Measurements from ENCODE around the gene ARAP3.
A peak's percentile ranks its signal among the peaks of the same experiment; 100 is the strongest.
"Not testable (repeated sequence)": the region's sequence is repeated elsewhere in the genome, so short reads cannot be mapped to it uniquely, and the experiment has no call there.

ARAP3 gene

GRCh38 chr5:141681695-141682641 lies at the start of gene ARAP3:
Gene ARAP3, minus strand, starts transcription at chr5:141682230. Its CDS starts 1,744 bp downstream, at chr5:141680486.
- peak in 1 of 2 donors; percentile 16 for DNase-seq

GRCh38 chr5:141729387-141730006 lies 47.5 kb upstream of the ARAP3 start:
- peak; percentile 20 to 27 for DNase-seq

- DNase-seq, result no peak
Observed at GRCh38 chr5:141725891-141726290, 43.9 kb upstream of the ARAP3 start.

- DNase-seq, result not testable (repeated sequence)
Observed at GRCh38 chr5:141725174-141725573, 43.1 kb upstream of the ARAP3 start.

- DNase-seq, result no peak
Observed at GRCh38 chr5:141722266-141722665, 40.2 kb upstream of the ARAP3 start.

GRCh38 chr5:141717043-141717442 lies 35.0 kb upstream of the ARAP3 start:
- no peak for DNase-seq

GRCh38 chr5:141716468-141716867 lies 34.4 kb upstream of the ARAP3 start:
- DNase-seq, result no peak

GRCh38 chr5:141716009-141716408 lies 34.0 kb upstream of the ARAP3 start:
- DNase-seq, result no peak

GRCh38 chr5:141715346-141715905 lies 33.4 kb upstream of the ARAP3 start:
- no peak for DNase-seq

GRCh38 chr5:141714542-141715310 lies 32.7 kb upstream of the ARAP3 start:
- DNase-seq, result no peak

- no peak for DNase-seq
Observed at GRCh38 chr5:141713616-141714309, 31.7 kb upstream of the ARAP3 start.

GRCh38 chr5:141711687-141712086 lies 29.7 kb upstream of the ARAP3 start:
- DNase-seq, result no peak

GRCh38 chr5:141709699-141710267 lies 27.8 kb upstream of the ARAP3 start:
- no peak for DNase-seq

- DNase-seq, result no peak
Observed at GRCh38 chr5:141708016-141708415, 26.0 kb upstream of the ARAP3 start.

GRCh38 chr5:141707510-141707909 lies 25.5 kb upstream of the ARAP3 start:
- no peak for DNase-seq

GRCh38 chr5:141706121-141706520 lies 24.1 kb upstream of the ARAP3 start:
- DNase-seq, result no peak

- DNase-seq, result no peak
Observed at GRCh38 chr5:141705469-141705868, 23.4 kb upstream of the ARAP3 start.

GRCh38 chr5:141704782-141705297 lies 22.8 kb upstream of the ARAP3 start:
- DNase-seq, result no peak

- no peak for DNase-seq
Observed at GRCh38 chr5:141703133-141703561, 21.1 kb upstream of the ARAP3 start.

GRCh38 chr5:141701360-141702119 lies 19.5 kb upstream of the ARAP3 start:
- DNase-seq, result no peak

- DNase-seq, result no peak
Observed at GRCh38 chr5:141697586-141697985, 15.6 kb upstream of the ARAP3 start.

Data from hippocampal formation (tissue), 2 donors.